NCI-H1436 treated with DMSO at 0.1 percent for 48 hours (cell line): Measurements from ENCODE around the gene EYS.
"Not testable (repeated sequence)": the region's sequence is repeated elsewhere in the genome, so short reads cannot be mapped to it uniquely, and the experiment has no call there.

ENCODE experiments used
- DNase-seq: peaks from one replicate; lab custom pipeline; 2025; lab: John Stamatoyannopoulos, UW

The EYS gene

DNA sequence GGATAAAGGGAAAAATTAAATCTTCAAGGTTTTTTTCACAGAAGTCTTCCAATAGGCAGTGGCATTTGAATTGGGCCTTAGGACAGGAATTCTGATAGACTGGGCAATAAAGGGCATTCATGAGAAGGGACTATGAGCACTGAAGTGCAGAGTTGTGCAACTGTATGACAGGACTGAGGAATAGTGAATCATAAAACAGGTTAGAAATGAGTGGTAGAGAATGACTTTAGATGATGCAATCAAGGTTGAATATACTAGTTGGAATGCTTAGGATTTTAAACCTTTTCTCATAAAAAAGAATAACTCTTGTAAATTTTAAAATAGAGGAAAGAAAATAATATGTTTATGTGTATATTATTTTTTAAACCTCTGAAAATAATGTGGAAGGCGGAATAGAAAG is 1126.7 kb downstream of the EYS start:
- no peak for DNase-seq

DNA sequence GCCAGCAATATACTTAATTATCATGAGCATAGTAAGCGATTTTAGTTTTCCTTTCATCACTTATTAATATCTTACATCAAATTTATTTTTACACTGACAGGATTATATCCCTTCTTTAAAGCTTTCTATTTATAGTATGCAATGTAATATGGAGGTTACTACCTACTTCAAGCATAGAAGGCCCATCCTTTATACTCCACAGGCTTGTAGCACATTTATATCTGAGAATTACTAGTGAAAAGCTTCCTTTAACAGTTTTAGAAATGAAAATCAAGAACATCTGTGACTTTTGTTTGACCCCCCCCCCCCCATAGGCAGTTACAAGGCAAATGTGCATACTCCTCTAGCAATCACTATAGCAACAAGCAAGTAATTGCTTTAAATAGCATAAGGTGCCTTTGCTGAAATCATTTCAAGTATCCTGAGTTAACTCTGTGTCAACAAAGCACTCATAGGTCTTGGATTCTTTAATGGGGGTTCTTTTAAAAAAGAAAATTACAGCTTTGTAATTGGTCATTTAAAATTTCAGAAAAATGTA is 1153.7 kb downstream of the EYS start:
- peak; percentile 88 for DNase-seq

DNA sequence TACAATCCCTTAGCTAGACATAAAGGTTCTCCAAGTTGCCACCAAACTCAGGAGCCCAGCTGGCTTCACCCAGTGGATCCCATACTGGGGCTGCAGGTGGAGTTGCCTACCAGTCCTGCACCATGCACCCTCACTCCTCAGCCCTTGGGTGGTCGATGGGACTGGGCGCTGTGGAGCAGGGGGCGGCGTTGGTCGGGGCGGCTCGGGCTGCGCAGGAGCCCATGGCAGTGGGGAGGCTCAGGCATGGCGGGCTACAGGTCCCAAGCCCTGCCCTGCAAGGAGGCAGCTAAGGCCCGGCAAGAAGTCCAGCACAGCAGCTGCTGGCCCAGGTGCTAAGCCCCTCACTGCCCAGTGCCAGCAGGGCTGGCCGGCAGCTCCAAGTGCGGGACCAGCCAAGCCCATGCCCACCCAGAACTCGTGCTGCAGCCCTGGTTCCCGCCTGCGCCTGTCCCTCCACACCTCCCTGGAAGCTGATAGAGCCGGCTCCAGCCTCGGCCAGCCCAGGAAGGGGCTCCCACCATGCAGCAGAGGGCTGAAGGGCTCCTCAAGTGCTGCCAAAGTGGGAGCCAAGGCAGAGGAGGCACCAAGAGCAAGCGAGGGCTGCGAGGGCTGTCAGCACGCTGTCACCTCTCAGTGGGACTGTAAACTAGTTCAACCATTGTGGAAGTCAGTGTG is 1159.3 kb downstream of the EYS start:
- no peak for DNase-seq

DNA sequence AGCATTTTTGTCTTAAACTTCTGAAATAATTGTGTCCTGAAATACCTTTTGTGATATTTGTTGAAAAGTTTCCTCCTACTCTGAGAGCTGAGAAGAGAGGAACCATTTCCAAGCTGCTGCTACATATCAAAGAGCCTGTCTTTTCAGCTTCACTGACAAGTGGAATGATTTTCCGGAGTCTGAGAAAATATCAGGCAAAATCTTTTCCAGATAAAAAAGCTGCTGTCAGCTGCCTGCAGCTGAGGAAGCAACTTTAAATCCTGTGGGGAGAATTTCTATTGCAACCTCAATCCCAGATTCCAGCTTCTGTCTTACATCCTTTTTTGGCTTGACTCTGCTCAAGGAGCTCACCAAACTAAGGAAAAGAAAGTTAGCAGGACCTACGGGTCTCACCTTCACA is 1167.1 kb downstream of the EYS start:
- DNase-seq: no peak

DNA sequence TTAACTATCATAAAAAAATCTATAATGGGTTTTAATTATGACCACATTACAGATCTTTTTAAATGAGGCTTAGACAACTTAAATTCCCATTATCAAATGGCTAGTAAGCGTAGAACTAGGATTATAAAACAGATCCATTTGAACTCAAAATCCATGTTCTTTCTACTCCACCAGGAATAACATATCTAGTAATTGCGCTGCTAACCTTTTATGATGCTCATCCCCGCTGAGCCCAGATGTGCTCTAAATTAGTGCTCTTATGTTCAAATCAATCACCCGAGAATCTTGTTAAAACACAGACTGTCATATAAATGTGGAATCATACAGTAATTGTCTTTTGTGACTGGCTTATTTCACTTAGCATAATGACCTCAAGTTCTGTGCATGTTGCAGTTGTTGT is 1168.3 kb downstream of the EYS start:
- no peak for DNase-seq

DNA sequence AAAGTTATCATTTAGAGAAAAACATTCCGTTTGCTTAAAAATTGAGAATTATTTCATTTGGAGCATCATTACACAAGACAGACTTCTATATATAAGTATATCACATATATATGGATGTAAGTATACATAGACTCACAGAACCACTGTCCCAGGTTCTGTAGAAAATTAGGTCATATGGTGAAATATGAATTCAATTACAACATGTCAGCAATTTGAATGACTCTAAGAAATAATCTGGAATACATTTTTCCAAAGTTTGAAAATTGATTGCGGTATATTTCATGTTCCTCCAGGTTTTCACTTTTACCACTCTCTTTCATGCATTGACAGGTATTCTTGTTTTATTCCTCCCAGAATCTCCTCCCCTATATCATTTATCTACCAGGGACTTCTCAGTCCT is 1179.1 kb downstream of the EYS start:
- no peak for DNase-seq

DNA sequence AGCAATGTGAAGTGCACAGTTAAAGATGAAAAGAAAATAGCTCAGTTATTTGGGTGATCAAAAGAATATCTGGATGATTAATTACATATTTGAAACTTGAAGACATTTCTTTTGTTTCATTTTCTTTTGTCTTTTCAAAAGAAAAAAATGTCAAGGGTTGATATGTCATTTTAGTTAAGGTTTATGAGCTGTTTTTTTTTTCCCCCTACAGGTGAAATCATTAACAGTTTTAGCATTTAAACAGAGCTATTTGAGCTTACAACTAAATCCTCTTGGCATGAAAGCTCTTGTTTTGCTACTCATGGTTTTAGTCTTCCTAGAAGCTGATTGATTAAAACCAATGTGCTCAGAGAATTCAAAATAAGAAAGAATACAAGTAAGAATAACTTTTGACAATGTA is 1184.2 kb downstream of the EYS start:
- DNase-seq: no peak

DNA sequence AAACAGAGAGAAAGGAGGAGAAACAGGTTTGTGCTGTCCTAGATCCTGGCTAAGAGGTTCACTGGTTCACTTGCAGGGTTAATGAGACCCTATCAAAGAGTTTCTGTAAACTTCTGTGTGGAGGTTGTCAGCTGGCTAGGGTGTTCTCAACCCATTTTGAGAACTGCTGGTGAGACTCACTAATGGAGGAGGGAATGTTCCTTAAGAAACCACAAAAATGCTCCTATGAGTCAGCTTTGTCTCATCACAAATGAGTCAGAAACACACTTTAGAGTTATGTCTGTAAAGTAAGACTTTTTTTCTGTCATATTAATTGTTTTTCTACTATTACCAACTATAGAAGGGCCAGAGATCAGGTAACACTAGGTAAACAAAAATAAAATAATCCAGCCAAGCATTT is 1187.0 kb downstream of the EYS start:
- DNase-seq: no peak

DNA sequence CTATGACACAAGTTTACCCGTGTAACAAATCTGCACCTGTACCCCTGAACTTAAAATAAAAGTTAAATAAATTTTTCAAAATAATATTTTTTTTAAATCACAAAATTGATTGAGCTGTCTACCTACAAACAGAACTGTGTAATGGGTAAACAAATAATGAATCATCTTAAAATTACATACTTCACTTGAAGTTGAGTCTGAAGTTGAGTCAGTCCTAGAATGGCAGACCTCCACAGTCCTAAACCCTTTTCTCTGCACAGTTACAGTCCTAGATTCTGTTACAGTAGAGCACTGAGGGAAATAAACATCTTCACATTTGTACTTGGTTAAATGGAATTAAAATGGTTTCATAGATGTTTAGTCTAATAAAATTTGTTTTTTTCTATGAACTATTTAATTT is 1190.6 kb downstream of the EYS start:
- DNase-seq: no peak

DNA sequence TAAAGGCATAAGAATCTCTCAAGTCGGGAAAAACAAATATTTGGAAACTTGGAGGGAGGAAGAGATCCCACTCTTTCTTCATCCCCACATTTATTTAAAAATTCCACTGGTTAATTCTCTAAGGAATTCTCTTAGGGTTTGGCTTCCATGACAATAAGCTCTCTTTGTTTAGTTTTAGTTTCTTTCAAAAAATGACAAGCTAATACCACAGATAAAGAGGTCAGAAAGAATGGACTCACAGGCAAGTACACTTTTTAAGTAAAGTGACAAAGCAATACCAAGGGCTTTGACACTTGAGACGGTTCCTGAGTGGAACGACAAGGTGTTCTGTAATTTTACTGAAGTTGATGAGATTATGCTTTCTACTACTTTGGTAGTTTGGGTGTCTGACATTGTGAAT is 1199.4 kb downstream of the EYS start:
- no peak for DNase-seq

DNA sequence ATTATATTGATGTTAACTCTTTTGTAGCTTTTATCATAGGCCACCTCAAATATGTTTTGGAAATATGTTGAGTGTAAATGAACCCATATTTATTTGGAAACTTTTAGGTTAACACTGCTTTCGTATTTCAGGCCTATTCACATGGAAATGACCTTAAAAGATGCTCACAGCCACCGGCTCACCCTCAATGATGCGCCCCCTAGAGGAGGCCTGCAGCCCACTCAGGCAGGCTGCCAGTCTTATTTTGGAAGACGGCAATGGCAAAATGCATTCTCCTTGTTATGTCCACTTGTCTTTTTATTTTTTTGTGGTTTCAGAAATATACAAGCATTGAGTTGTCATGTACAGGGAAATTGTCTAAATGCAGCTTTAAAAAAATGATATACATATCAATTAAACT is 1201.7 kb downstream of the EYS start:
- DNase-seq: no peak

DNA sequence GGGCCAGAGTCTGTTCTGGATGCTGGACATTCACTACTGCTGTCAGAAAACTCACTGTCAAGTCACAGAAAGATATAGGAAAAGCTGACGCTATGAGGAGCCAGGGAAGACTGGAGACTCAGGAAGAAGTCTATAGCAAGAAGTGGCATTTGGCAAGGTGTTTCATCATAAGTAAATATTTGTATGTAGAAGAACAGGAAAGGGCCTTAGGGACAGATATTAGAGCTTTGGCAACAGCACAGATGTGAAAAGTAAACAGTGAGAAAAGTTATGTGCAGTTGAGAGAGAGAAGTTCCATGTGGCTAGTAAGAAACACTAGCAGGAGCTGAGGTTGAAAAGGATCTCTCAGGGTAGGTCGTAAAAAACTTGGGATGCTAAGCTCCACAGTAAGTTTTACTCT is 1202.5 kb downstream of the EYS start:
- no peak for DNase-seq

DNA sequence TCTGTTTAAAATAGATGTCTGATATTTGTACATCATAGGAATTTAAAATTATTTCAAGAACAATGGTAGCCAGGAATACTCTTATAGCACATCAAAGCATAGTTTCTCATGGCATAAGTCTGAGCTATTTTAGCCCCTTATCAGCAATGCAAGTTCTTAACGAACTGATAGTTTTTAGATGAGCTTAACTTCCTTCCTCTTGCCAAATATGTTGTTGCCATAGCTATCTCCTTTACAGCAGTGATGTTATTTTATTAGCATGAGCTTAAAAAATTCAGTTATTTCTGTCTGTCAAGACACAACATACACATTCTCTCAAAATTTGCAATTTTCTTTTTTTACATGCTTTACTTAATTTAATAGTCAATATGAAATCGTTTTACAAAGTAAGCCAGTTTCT is 1204.2 kb downstream of the EYS start:
- no peak for DNase-seq

DNA sequence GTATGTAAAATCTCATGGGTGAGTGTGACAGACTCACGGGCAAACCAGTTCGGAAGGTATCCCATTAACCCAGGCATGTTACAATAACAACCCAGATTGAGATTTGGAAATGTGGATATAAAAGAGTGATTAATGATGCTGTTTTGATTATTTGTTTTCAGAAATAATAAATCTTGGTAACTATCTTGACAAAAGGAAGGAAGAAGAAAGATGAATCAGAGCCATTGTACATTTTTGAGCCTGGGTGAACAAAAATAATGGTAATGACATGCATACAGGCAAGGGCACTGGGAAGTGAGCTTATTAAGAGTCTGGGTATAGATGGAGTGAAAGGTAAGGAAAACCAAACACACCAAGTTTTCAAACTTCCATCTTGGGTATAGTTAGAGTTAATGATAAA is 1209.4 kb downstream of the EYS start:
- no peak for DNase-seq

DNA sequence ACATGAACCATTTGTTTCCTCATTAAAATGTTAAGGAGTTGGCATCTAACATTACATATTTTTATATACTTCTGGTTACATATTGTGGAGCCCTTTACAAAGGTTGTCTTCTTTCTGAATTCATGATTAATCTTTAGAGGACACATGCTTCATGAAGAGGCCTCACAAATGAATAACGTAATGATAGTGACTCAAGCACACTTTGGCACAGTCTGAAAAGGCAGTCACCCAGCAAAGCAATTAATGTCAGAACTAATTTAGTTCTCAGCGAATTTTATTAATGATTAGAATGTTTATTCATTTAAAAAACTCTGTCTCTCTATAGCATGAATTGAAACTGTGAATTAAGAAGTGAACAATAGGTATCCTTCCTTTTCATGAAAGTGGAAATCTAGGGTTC is 1217.3 kb downstream of the EYS start:
- no peak for DNase-seq

DNA sequence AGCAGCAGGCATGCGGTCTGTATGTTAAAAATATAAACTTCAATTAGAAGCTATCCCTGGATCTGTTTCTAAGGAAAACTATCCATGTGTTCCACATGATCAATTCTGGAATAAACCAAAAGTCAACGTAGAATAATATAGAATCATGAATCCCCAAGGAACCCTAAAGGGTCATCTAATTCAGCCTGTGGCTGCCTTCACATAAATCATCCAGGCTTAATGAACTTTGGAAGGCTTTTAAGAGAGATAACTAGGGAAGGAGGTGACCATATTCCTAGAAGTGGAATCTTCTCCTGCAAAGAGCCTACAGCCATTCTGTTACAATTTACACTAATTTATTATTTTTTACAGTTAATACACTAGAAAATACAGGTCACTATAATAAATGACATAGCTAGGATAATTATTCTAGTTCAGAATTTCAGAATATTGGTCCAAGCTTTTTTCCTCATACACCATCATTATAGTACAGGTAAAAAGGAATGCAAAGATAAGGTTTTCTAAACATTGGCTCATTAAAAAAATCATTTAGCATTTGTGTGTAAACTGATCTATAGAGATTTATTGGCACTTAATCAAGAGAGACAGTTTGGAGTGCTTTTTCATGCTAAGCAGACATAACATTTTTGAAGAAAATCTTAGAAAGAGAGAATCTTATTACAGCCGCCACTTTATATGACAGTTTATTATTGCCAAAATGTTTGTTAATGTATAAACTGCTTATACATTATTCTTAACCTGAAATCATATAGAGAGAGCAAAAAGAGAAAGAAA is 1220.3 kb downstream of the EYS start:
- no peak for DNase-seq

DNA sequence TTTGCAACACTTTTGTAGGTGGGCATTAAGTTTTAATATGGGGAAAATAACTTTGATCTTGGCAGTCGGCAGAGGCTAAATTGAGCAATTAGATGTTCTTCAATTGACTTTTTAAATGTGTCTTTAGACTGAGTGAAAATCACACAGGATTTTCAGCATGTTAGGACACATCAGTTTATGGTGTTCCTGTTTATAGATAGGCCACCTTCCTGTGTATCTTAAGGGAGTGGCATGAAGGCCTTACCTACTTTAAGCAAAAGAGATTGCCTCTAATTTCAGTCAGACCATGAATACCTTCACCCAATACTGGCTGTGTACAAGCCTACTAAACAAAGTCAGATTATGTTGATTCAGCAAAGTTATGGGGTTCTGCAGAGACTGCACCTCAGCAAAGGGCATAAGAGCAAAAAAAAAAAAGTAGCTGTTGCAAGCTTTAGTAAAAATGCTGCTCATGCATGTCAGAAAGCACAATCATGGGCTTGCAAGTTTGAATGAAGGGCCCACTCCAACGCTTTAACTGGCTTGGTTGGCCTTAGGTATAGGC is 1223.0 kb downstream of the EYS start:
- no peak for DNase-seq

DNA sequence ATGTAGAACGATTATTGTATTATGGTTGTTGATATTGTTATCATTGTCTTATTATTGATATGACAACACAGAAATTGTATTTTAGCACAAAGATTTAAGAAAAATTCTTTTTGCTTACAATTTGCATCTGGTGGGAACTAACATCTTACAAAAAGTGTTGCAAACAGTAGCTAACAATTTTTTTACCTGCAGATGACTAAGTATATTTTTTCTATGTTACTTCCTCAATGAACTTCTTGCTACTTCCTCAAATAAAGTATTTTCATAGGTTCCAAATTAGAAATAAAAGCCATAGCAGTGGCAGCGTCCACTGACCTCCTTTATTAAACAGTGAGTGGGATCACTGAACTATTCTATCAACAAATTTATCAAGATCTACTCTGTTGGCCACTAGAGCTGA is 1224.4 kb downstream of the EYS start:
- DNase-seq: no peak

DNA sequence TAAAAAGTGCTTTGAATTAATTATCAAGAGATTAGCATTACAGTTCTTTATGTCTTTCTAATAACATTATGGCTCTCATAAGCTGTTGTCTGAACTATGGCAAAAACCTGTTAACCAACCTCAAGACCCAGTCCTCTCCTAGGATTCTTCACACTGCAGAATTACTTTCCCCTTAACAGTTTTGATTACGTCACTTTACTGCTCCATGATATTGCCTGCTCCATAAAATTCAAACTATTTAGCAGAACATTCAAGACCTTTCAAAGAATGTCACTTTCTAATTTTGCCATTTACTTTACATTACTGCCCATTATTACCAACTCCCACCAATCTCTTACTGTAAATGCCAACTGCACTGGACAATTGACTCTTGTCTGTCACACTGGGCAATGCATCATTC is 1227.9 kb downstream of the EYS start:
- DNase-seq: no peak

DNA sequence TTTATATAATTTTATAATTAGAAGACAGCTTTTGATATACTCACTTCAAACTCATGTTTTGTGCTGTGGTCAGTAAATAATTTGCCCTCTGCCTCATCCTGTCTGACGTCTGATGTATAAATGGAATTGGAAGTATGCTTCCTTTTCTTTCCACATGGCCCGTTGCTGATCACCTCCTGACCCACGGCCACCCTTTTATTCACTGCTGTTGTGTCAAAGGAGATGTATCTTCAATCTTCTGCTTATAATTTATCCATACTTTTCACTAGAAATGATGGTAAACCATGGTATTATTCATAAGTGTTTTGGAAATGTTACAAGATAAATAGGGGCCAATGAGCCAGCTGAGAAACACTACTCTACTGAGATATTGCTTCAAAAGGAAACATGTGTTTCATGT is 1229.6 kb downstream of the EYS start:
- no peak for DNase-seq

DNA sequence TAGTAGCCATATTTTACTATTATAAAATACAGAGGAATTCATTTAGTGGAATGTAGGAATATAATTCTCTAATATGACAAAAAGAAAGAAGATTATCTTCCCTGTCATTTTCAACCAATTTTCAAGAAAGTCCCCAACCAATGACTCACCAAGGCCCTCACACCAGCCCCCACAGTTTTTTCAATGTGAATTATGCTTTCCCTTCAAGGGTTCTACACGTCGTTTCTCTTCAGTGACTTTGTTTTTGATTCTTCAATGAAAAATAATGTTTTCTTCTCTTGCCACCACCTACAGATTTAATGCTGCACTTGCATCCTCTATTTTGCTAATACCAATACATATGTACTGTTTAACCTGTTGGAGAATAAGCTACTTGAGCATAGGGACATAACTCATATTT is 1230.1 kb downstream of the EYS start:
- DNase-seq: no peak

DNA sequence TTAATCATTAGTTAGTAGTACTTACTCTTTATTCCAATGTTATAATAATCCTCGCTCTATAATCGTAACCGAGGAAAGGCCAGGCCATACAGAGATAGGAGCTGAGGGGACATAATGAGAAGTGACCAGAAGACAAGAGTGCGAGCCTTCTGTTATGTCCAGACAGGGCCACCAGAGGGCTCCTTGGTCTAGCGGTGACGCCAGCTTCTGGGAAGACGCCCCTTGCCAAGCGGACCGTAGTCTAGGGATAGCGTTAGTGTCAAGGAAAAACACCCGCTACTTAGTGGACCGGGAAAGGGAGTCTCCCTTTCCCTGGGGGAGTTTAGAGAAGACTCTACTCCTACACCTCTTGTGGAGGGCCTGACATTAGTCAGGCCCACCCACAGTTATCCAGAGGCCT is 1237.6 kb downstream of the EYS start:
- not testable (repeated sequence) for DNase-seq

DNA sequence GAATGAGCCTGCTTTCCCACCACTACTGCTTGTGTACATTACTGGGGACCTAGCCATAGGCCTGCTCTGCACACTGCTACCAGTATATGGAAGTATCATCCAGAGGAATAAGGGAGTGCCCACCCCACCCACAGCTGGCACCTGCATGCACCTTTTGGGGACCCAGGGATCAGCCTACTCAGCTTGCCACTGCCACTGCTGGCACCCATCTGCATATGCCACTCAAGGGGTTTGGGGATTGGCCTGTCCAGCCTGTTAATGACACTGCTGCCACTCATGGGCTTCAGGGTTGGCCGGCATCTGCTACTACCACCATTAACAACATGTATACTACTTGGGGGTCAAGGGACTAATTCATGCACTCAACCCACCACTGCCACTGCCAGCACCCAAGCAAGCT is 1239.4 kb downstream of the EYS start:
- no peak for DNase-seq
